ENCODE results near the gene GTF3C1.

GRCh38 chr16:27483624-27484023 lies 66.1 kb downstream of the GTF3C1 start:
- no peak for TF ChIP-seq CTCF (IDR thresholded peaks at IDR 0.05)
- TF ChIP-seq EZH2 (IDR thresholded peaks at IDR 0.05; ENCODE audit: borderline replicate concordance, insufficient read depth, low read depth, low read length, poor library complexity, severe bottlenecking): no peak
